Posterior cingulate gyrus (tissue), 11 donors: Measurements from ENCODE around the gene HSPB1.
"Not testable (repeated sequence)": the region's sequence is repeated elsewhere in the genome, so short reads cannot be mapped to it uniquely, and the experiment has no call there.

ENCODE experiments used
- DNase-seq, 10 donors: peaks; one replicate each; pipeline versions ENCODE4 v3.0.0 to v3.0.0-alpha.2; 2020 to 2021; ENCODE audit warnings: mixed read lengths in 3 of 10
- intact Hi-C: fragments of 100-400 bp; cut with DNase I; formaldehyde crosslinking; loops from one replicate; pipeline ENCODE4 v1.15.1; 2023

The HSPB1 gene

GRCh38 chr7:76281006-76281705 lies 21.3 kb upstream of the HSPB1 start:
- intact Hi-C loops: no loop called here

GRCh38 chr7:76281706-76282343 lies 20.6 kb upstream of the HSPB1 start:
- intact Hi-C loops: no loop called here
- DNase-seq: no peak

More at GRCh38 chr7:76281006-76281705, 21.3 kb upstream of the HSPB1 start:
- no peak for DNase-seq

GRCh38 chr7:76282344-76283253 lies 19.9 kb upstream of the HSPB1 start:
- DNase-seq: no peak
- intact Hi-C loops: no loop called here

- intact Hi-C loops: no loop called here
- DNase-seq: no peak
These were observed 19.0 kb upstream of the HSPB1 start for GRCh38 chr7:76283254-76284159.

- intact Hi-C loops: no loop called here
- no peak for DNase-seq
These were observed 16.7 kb upstream of the HSPB1 start for GRCh38 chr7:76285604-76286374.

- intact Hi-C loops: no loop called here
- DNase-seq: no peak
These were observed 15.6 kb upstream of the HSPB1 start for GRCh38 chr7:76286842-76287403.

GRCh38 chr7:76290847-76291350 lies 11.6 kb upstream of the HSPB1 start:
- intact Hi-C loops: loop anchor here (1.0 to 2.0 kb wide), 2 partner anchors 23 to 68 kb away; partner anchors contain the start of gene YWHAG
- not testable (repeated sequence) for DNase-seq

- intact Hi-C loops: loop anchor here (1.0 to 2.0 kb wide), 2 partner anchors 23 to 67 kb away; partner anchors contain the start of gene YWHAG
These were observed 10.9 kb upstream of the HSPB1 start for GRCh38 chr7:76291351-76292212.

GRCh38 chr7:76292213-76292573 lies 10.3 kb upstream of the HSPB1 start:
- no peak for DNase-seq
- intact Hi-C loops: no loop called here

More at GRCh38 chr7:76291351-76292212, 10.9 kb upstream of the HSPB1 start:
- peak; percentile 80 to 98 (median 93) for DNase-seq

GRCh38 chr7:76292911-76293310 lies 9.6 kb upstream of the HSPB1 start:
- intact Hi-C loops, DNase-seq: not testable (repeated sequence)

GRCh38 chr7:76293407-76293901 lies 9.0 kb upstream of the HSPB1 start:
- DNase-seq: no peak
- intact Hi-C loops: no loop called here

GRCh38 chr7:76294344-76295024 lies 8.0 kb upstream of the HSPB1 start:
- intact Hi-C loops: no loop called here
- DNase-seq: peak; percentile 88 to 99 (median 96)

GRCh38 chr7:76296743-76297740 lies 5.4 kb upstream of the HSPB1 start:
- DNase-seq: peak in 1 of 10 donors; percentile 43
- intact Hi-C loops: no loop called here

GRCh38 chr7:76300166-76300731 lies 2.2 kb upstream of the HSPB1 start:
- intact Hi-C loops: no loop called here
- DNase-seq: no peak

- intact Hi-C loops: no loop called here
- DNase-seq: no peak
These were observed 1.5 kb upstream of the HSPB1 start for GRCh38 chr7:76301000-76301399.
